ENCODE results near the gene MKX. TPM values are rescaled to one million over a fixed set of nuclear protein-coding genes. Genes with fewer than 3 reads are reported as not detected.
"Not testable (repeated sequence)": the region's sequence is repeated elsewhere in the genome, so short reads cannot be mapped to it uniquely, and the experiment has no call there.

MKX gene
- total and polyA plus RNA-seq, 2 donors (not counting 3 experiments of a cell fraction or from before 2014, with no cell fraction given) = not detected

DNA sequence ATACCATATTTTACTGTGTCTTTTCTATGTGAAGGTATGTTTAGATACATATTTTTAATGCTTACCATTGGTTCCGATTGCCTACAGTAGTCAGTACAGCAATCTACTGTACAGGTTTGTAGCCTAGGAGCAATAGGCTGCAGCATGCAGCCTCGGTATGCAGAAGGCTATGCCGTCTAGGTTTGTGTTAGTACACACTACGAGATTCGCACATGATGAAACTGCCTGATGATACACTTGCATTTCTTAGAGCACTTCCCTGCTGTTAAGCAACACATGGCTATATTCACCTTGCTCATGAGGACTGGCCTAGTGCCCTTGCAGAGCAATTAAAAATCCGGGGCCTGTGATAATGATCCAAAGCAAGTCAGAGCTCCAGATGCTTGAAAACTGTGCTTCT, 62.4 kb downstream of the MKX start:
- no peak for TF ChIP-seq POLR2A (IDR thresholded peaks at IDR 0.05; ENCODE audit: low read depth, low read length)
- TF ChIP-seq EZH2 (IDR thresholded peaks at IDR 0.05; ENCODE audit: borderline replicate concordance, low read depth, low read length, severe bottlenecking) = no peak
- no peak for TF ChIP-seq MAX (IDR thresholded peaks at IDR 0.05; ENCODE audit: insufficient read depth, insufficient read length)
- no peak for TF ChIP-seq CTCF (IDR thresholded peaks at IDR 0.05; ENCODE audit: extremely low read depth in 1 of 2, insufficient read depth in 1 of 2, low read depth in 1 of 2, low read length in 2 of 2)
- no peak for TF ChIP-seq POLR2AphosphoS5 (IDR thresholded peaks at IDR 0.05; ENCODE audit: insufficient read depth, low read depth, low read length)
- no peak for TF ChIP-seq MYC (IDR thresholded peaks at IDR 0.05; ENCODE audit: low read depth, low read length)
- no peak for TF ChIP-seq JUN (IDR thresholded peaks at IDR 0.05; ENCODE audit: borderline replicate concordance, insufficient read depth, insufficient read length, low read depth)
- no peak for TF ChIP-seq GATA2 (IDR thresholded peaks at IDR 0.05; ENCODE audit: insufficient read depth, insufficient read length, low read depth, low read length)
- TF ChIP-seq FOS (IDR thresholded peaks at IDR 0.05; ENCODE audit: borderline replicate concordance, insufficient read depth, low read length) = no peak
- Histone ChIP-seq H3K36me3 (ENCODE audit: control insufficient read depth in 2 of 2, extremely low read depth in 1 of 2, insufficient read depth in 2 of 2, low read length in 2 of 2) (no peaks in the 10 kb centered on the region), H3K9me3 (replicated peaks; ENCODE audit: control insufficient read depth, insufficient read depth, low read length) (no peaks in the 10 kb centered on the region), H3K27me3 (ENCODE audit: control insufficient read depth in 2 of 2, insufficient read depth in 2 of 2, low read length in 2 of 2) (peaks cover 0 to 3% of the 10 kb centered on the region in 2 experiments), H3K4me1 (ENCODE audit: control insufficient read depth, extremely low read depth, insufficient read depth, low read length) (no peaks in the 10 kb centered on the region), H3K4me2 (ENCODE audit: insufficient read depth, low read length) (no peak overlapping the region), H2AFZ (ENCODE audit: low read depth, low read length) (no peak overlapping the region), H3K27ac (ENCODE audit: insufficient read depth, low read depth, low read length) (no peak overlapping the region), H3K79me2 (ENCODE audit: control insufficient read depth, insufficient read depth, low read length) (no peaks in the 10 kb centered on the region), H3K9me1 (replicated peaks; ENCODE audit: control insufficient read depth, extremely low read depth, insufficient read depth, low read length) (no peaks in the 10 kb centered on the region), H3K4me3 (replicated peaks in 1 of 3; ENCODE audit: insufficient read depth in 1 of 3, low read depth in 1 of 3, low read length in 3 of 3) (no peak overlapping the region), H4K20me1 (replicated peaks; ENCODE audit: control insufficient read depth, extremely low read depth, insufficient read depth, low read length) (no peaks in the 10 kb centered on the region), H3K9ac (replicated peaks; ENCODE audit: extremely low read depth, insufficient read depth, low read length) (no peak overlapping the region)
- dilution Hi-C loops (cut with MboI; ENCODE audit: extremely low pct_ligation_motif_present, low sequenced_read_pairs) = no loop called here
- intact Hi-C loops (cut with micrococcal nuclease) = no loop called here
- ChIA-PET POLR2A (no interaction called here), CTCF (interaction anchor here (1.1 kb wide), 1 partner anchor 558 kb away, joined by 3 read pairs; no protein-coding TSS in a partner anchor)
- DNase-seq (ENCODE audit: low read depth, low spot score) (no peak), FAIRE-seq (no peak)
- BruUV-seq (replicated peaks) = no TSS peak

- H3K9me1 ChIP-seq (replicated peaks; ENCODE audit: control insufficient read depth, extremely low read depth, insufficient read depth, low read length); H3K36me3 ChIP-seq (ENCODE audit: control insufficient read depth in 2 of 2, extremely low read depth in 1 of 2, insufficient read depth in 2 of 2, low read length in 2 of 2); H3K27ac ChIP-seq (ENCODE audit: insufficient read depth, low read depth, low read length); DNase-seq (ENCODE audit: low read depth, low spot score); H3K27me3 ChIP-seq (ENCODE audit: control insufficient read depth in 2 of 2, insufficient read depth in 2 of 2, low read length in 2 of 2); H3K79me2 ChIP-seq (ENCODE audit: control insufficient read depth, insufficient read depth, low read length); H3K4me1 ChIP-seq (ENCODE audit: control insufficient read depth, extremely low read depth, insufficient read depth, low read length); POLR2A ChIA-PET; intact Hi-C loops (cut with micrococcal nuclease); H3K4me3 ChIP-seq (replicated peaks in 1 of 3; ENCODE audit: insufficient read depth in 1 of 3, low read depth in 1 of 3, low read length in 3 of 3); FAIRE-seq; H3K4me2 ChIP-seq (ENCODE audit: insufficient read depth, low read length); H4K20me1 ChIP-seq (replicated peaks; ENCODE audit: control insufficient read depth, extremely low read depth, insufficient read depth, low read length); H2AFZ ChIP-seq (ENCODE audit: low read depth, low read length); BruUV-seq (replicated peaks); H3K9ac ChIP-seq (replicated peaks; ENCODE audit: extremely low read depth, insufficient read depth, low read length); H3K9me3 ChIP-seq (replicated peaks; ENCODE audit: control insufficient read depth, insufficient read depth, low read length); dilution Hi-C loops (cut with MboI; ENCODE audit: extremely low pct_ligation_motif_present, low sequenced_read_pairs): not testable (repeated sequence)
- CTCF ChIA-PET = interaction anchor here (0.6 to 1.2 kb wide), 3 partner anchors 124 to 559 kb away, joined by 3 to 4 read pairs (median 3); no protein-coding TSS in a partner anchor
Measured at GRCh38 chr10:27681795-27682194, 63.8 kb downstream of the MKX start.

All from endothelial cell of umbilical vein (primary cell).